ENCODE measurements around the gene NBEAL1.
"Not testable (repeated sequence)": the region's sequence is repeated elsewhere in the genome, so short reads cannot be mapped to it uniquely, and the experiment has no call there.

The NBEAL1 gene
- 32.4 to 68.5 (median 46.2) reads per million in 4 experiments for total RNA-seq

GRCh38 chr2:203014456-203015199, at the start of gene NBEAL1:
Gene NBEAL1, plus strand, starts transcription at chr2:203014875. Its CDS starts 1,510 bp downstream, at chr2:203016385.
- DNase-seq, result peak; percentile 96

GRCh38 chr2:202965810-202966460, 48.7 kb upstream of the NBEAL1 start:
- DNase-seq, result no peak

GRCh38 chr2:202969404-202969803, 45.3 kb upstream of the NBEAL1 start:
- not testable (repeated sequence) for DNase-seq

- DNase-seq, result no peak
These were observed 37.9 kb upstream of the NBEAL1 start for GRCh38 chr2:202976809-202977208.

GRCh38 chr2:202982779-202983491, 31.7 kb upstream of the NBEAL1 start:
- no peak for DNase-seq

GRCh38 chr2:202989749-202990148, 24.9 kb upstream of the NBEAL1 start:
- no peak for DNase-seq

GRCh38 chr2:202990501-202990900, 24.2 kb upstream of the NBEAL1 start:
- DNase-seq, result no peak

GRCh38 chr2:202997113-202997512, 17.6 kb upstream of the NBEAL1 start:
- DNase-seq, result not testable (repeated sequence)

GRCh38 chr2:203002054-203002821, 12.4 kb upstream of the NBEAL1 start:
- DNase-seq, result no peak

GRCh38 chr2:203003716-203004115, 11.0 kb upstream of the NBEAL1 start:
- DNase-seq, result no peak

- no peak for DNase-seq
These were observed 2.0 kb downstream of the NBEAL1 start for GRCh38 chr2:203016716-203017115.

GRCh38 chr2:203018181-203018580, 3.5 kb downstream of the NBEAL1 start:
- no peak for DNase-seq

GRCh38 chr2:203019142-203019541, 4.5 kb downstream of the NBEAL1 start:
- no peak for DNase-seq

GRCh38 chr2:203021991-203022390, 7.3 kb downstream of the NBEAL1 start:
- DNase-seq, result no peak

GRCh38 chr2:203022751-203023150, 8.1 kb downstream of the NBEAL1 start:
- DNase-seq, result no peak

- no peak for DNase-seq
These were observed 10.9 kb downstream of the NBEAL1 start for GRCh38 chr2:203025592-203025991.

- DNase-seq, result no peak
These were observed 15.9 kb downstream of the NBEAL1 start for GRCh38 chr2:203030545-203030944.

GRCh38 chr2:203030991-203031390, 16.3 kb downstream of the NBEAL1 start:
- DNase-seq, result no peak

GRCh38 chr2:203033395-203033794, 18.7 kb downstream of the NBEAL1 start:
- DNase-seq, result no peak

GRCh38 chr2:203035879-203036470, 21.3 kb downstream of the NBEAL1 start:
- DNase-seq, result no peak

GRCh38 chr2:203037026-203037425, 22.4 kb downstream of the NBEAL1 start:
- no peak for DNase-seq

GRCh38 chr2:203038586-203038985, 23.9 kb downstream of the NBEAL1 start:
- no peak for DNase-seq

Measured in effector CD8-positive, alpha-beta T cell (primary cell).